AG04450 (cell line): ENCODE measurements around the gene GTF3A. TPM values are rescaled to one million over a fixed set of nuclear protein-coding genes. Genes with fewer than 3 reads are reported as not detected.

ENCODE experiments used
- CTCF ChIA-PET: fragments of 300-600, 350-600 bp; formaldehyde crosslinking; extraction: SDS; loops from one replicate; lab custom pipeline; 2022; ENCODE audit warnings: antibody characterized with exemption, inconsistent platforms; lab: Charles Lee
- POLR2A ChIA-PET: fragments of 350-600 bp; formaldehyde crosslinking; extraction: SDS; loops from one replicate; lab custom pipeline; 2021; ENCODE audit warnings: antibody characterized with exemption, inconsistent platforms; lab: Yijun Ruan, JAX
- DNase-seq: peaks from one replicate; pipeline ENCODE4 v3.0.0-alpha.2; 2011; ENCODE audit warnings: low read depth, low spot score
- H3K27ac ChIP-seq: one replicate; pipeline ENCODE4 v1.5.1; 2012; ENCODE audit warnings: low read depth, low read length, control low read depth
- H3K27me3 ChIP-seq: one replicate; pipeline ENCODE4 v1.6.0; 2012; ENCODE audit warnings: low read length; ENCODE audit not compliant: control insufficient read depth, insufficient read depth
- H3K4me3 ChIP-seq: 2 replicates; pipeline ENCODE4 v1.5.1; 2011; ENCODE audit warnings: mild to moderate bottlenecking, low read depth, low read length, control low read depth
- H3K9me3 ChIP-seq: 2 replicates; pipeline ENCODE4 v1.5.1; 2012; ENCODE audit warnings: low read length; ENCODE audit not compliant: control insufficient read depth, insufficient read depth
- CTCF ChIP-seq: IDR thresholded peaks from 2 replicates; pipeline ENCODE4 v1.5.1; 2011; ENCODE audit warnings: low read depth, low read length, control low read depth, inconsistent platforms
- polyA plus RNA-seq: library from polyadenylated mRNA; depleted of rRNA; stranded (reverse); fragments of >200 nt; gene quantifications from 2 replicates; pipeline ENCODE4 v1.2.3, GENCODE V29; 2011

GTF3A gene
- polyA plus RNA-seq, 1 experiment = 104 TPM

DNA sequence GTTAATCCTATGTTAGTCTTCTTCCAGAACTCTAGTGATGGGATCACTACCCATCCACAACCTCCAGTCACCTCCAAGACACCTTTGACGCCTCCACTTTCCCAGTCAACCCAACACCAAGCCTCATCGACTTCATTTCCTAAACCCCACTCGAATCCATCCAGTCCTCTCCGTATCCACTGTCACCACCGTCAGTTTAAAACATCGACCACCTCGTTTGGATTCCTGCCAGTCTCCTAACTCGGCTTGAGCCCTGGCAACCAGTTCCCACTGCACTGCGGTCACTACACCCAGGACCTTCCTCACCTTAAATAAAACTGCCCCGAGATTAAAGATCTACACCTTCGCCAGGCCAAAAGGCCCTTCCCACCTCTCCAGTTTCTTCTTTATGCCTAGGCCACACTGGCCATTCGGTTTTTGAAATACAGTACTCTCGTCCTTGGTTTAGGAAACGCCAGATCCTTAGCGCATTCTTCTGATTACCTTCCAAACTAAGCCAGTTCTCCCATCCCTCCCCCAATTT lies 24.7 kb downstream of the GTF3A start:
- Histone ChIP-seq H3K9me3 (peaks cover 6% of the 10 kb centered on the region; the same call in 1 of the 2 replicates), H3K27ac (no peak overlapping the region), H3K27me3 (peaks cover 7% of the 10 kb centered on the region), H3K4me3 (peak overlapping the region; percentile 86)
- POLR2A ChIA-PET = no interaction called here
- TF ChIP-seq CTCF = no peak
- CTCF ChIA-PET = interaction anchor here (1.1 to 3.8 kb wide), 6 partner anchors 70 to 381 kb away, joined by 3 to 22 read pairs (median 6); no protein-coding TSS in a partner anchor
- no peak for DNase-seq

- Histone ChIP-seq H3K27me3 (peaks cover 7% of the 10 kb centered on the region), H3K27ac (peak within 1 kb of the TSS; percentile 95), H3K4me3 (peak within 1 kb of the TSS; percentile 86), H3K9me3 (peaks cover 6% of the 10 kb centered on the region; the same call in 1 of the 2 replicates)
- POLR2A ChIA-PET = interaction anchor here (0.6 to 1.0 kb wide), 4 partner anchors 12 to 170 kb away, joined by 3 to 5 read pairs (median 4); partner anchors contain the start of genes GTF3A and LNX2
- TF ChIP-seq CTCF = peak; percentile 17; the same call in 1 of the 2 replicates
- DNase-seq = peak; percentile 76
- CTCF ChIA-PET = interaction anchor here (1.0 to 3.8 kb wide), 4 partner anchors 88 to 465 kb away, joined by 3 to 22 read pairs (median 3); no protein-coding TSS in a partner anchor
Measured at GRCh38 chr13:27449936-27450828, 25.8 kb downstream of the GTF3A start, which contains the start of gene MTIF3. MTIF3 (minus strand) TSS chr13:27450564; CDS start chr13:27440448, 10,116 bp downstream.

GRCh38 chr13:27450921-27451471 lies 26.6 kb downstream of the GTF3A start:
- ChIA-PET CTCF (interaction anchor here (1.0 to 3.8 kb wide), 5 partner anchors 14 to 379 kb away, joined by 3 to 22 read pairs (median 4); no protein-coding TSS in a partner anchor), POLR2A (interaction anchor here (0.6 kb wide), 1 partner anchor 9 kb away, joined by 3 read pairs; no protein-coding TSS in a partner anchor)
- peak overlapping the region; percentile 86 for H3K4me3 ChIP-seq
- peak overlapping the region; percentile 95 for H3K27ac ChIP-seq
- H3K9me3 ChIP-seq = peaks cover 6% of the 10 kb centered on the region; the same call in 1 of the 2 replicates
- no peak for TF ChIP-seq CTCF
- peaks cover 7% of the 10 kb centered on the region for H3K27me3 ChIP-seq
- no peak for DNase-seq

DNA sequence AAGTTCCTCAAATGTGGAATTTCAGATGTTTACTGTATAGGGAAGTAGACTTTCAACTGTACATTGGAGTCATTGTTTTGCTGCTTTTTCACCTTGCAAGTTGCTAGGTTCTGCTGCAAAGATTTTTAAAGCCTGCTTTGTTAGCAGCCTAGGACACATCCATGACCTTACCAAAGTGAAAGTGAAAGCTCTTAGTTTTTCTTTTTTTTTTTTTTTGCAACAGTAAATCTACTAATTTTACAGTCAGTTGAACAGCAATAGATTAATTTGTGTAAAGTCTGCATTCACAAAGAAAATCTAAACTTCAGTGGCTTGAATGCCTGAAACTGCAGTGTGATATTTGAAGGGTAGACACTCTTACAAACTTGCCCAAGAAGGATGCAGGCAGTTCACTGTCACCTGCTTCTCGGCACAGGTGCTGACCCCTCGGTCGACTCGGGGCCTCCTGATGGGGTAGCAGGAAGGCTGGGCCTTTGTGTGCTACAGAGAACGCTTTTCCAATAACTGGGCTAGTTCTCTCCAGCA lies 31.0 kb downstream of the GTF3A start:
- Histone ChIP-seq H3K27ac (no peak overlapping the region), H3K4me3 (peak overlapping the region; percentile 41), H3K9me3 (no peaks in the 10 kb centered on the region; the same call in 1 of the 2 replicates), H3K27me3 (peaks cover 10% of the 10 kb centered on the region)
- DNase-seq = no peak
- ChIA-PET CTCF (interaction anchor here (0.6 to 1.8 kb wide), 6 partner anchors 19 to 371 kb away, joined by 3 to 5 read pairs (median 4); no protein-coding TSS in a partner anchor), POLR2A (no interaction called here)
- TF ChIP-seq CTCF = no peak
